NB4 (cell line): ENCODE results near the gene FAM181A.

Experiments
- DNase-seq: peaks from one replicate; pipeline ENCODE4 v3.0.0; 2010; ENCODE audit warnings: low read depth
- H3K4me3 ChIP-seq: one replicate; pipeline ENCODE4 v1.5.1; 2011; ENCODE audit warnings: mild to moderate bottlenecking, low read depth, low read length, moderate library complexity
- CTCF ChIP-seq: IDR thresholded peaks from one replicate; pipeline ENCODE4 v1.5.1; 2012; ENCODE audit warnings: low read depth, low read length
- MAX ChIP-seq: IDR thresholded peaks from 2 replicates; pipeline ENCODE4 v1.6.1; 2011; ENCODE audit warnings: low read depth, low read length
- MYC ChIP-seq: IDR thresholded peaks from 2 replicates; pipeline ENCODE4 v1.6.1; 2011; ENCODE audit warnings: low read depth, low read length
- POLR2A ChIP-seq: IDR thresholded peaks from 2 replicates; pipeline ENCODE4 v1.6.1; 2011; ENCODE audit warnings: mild to moderate bottlenecking; ENCODE audit not compliant: insufficient read length; ENCODE audit errors: extremely low read depth

FAM181A gene

GRCh38 chr14:93939304-93940229, 12.4 kb downstream of the FAM181A start:
- TF ChIP-seq MAX (no peak), CTCF (peak; percentile 37), MYC (no peak), POLR2A (no peak)
- H3K4me3 ChIP-seq = no peak overlapping the region
- peak; percentile 81 for DNase-seq

- DNase-seq = no peak
- TF ChIP-seq CTCF (no peak), MYC (no peak), POLR2A (no peak), MAX (no peak)
- H3K4me3 ChIP-seq = no peak overlapping the region
Measured at GRCh38 chr14:93940437-93940836, 13.3 kb downstream of the FAM181A start.

- DNase-seq = no peak
- H3K4me3 ChIP-seq = no peak overlapping the region
- TF ChIP-seq MAX (no peak), CTCF (no peak), MYC (no peak), POLR2A (no peak)
Measured at GRCh38 chr14:93941293-93941910, 14.3 kb downstream of the FAM181A start.

GRCh38 chr14:93943052-93943451, 15.9 kb downstream of the FAM181A start:
- no peak overlapping the region for H3K4me3 ChIP-seq
- no peak for DNase-seq
- no peak for TF ChIP-seq POLR2A
- no peak for TF ChIP-seq MAX
- TF ChIP-seq MYC = no peak
- TF ChIP-seq CTCF = no peak

DNA sequence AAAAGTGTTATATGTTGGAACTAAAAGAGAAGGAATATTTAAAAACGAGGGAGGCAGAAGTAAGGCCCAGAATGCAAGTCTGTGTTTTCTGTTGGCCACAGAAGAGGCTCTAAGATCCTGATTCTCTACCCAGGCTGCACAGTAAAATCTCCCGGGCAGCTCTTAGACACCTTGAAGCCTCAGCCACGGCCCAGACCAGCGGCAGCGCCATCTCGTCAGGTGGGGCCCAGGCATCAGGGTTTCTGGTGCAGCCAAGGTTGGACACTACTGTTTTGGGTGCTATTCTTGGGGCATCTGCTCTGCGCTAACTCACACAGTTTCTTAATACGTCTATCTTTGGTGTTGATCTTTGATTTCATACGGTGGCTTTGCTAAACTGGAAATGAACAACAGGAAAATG, 16.8 kb downstream of the FAM181A start:
- DNase-seq = no peak
- TF ChIP-seq MAX (no peak), CTCF (no peak), MYC (no peak)
- no peak overlapping the region for H3K4me3 ChIP-seq
